ENCODE measurements around the gene ITPRIP.

ITPRIP gene

GRCh38 chr10:104309980-104310978 lies 28.0 kb downstream of the ITPRIP start:
- in situ Hi-C loops (cut with MboI; ENCODE audit: low sequenced_read_pairs): no loop called here

DNA sequence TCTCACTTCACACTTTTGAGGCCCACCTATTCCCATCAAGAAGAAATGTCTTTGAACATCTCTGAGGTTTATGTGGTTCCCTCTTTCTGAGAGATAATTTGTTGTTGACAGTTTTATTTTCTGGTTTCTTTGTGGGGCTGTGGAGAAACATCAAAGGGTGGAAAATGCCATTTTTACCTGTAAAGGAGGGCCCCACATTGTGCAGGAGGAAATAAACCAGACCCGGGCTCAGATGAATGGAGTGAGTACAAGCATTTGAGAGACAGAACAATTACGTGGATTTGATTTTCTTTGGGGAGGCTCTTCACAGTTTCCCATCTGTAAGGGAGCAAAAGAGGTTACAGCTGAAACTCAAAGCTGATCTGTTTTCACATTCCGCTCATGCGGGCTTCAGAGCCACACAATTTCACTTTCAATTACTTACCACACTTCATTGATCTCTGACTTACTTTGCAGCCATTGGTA lies 29.8 kb downstream of the ITPRIP start:
- in situ Hi-C loops (cut with MboI; ENCODE audit: low sequenced_read_pairs): no loop called here

DNA sequence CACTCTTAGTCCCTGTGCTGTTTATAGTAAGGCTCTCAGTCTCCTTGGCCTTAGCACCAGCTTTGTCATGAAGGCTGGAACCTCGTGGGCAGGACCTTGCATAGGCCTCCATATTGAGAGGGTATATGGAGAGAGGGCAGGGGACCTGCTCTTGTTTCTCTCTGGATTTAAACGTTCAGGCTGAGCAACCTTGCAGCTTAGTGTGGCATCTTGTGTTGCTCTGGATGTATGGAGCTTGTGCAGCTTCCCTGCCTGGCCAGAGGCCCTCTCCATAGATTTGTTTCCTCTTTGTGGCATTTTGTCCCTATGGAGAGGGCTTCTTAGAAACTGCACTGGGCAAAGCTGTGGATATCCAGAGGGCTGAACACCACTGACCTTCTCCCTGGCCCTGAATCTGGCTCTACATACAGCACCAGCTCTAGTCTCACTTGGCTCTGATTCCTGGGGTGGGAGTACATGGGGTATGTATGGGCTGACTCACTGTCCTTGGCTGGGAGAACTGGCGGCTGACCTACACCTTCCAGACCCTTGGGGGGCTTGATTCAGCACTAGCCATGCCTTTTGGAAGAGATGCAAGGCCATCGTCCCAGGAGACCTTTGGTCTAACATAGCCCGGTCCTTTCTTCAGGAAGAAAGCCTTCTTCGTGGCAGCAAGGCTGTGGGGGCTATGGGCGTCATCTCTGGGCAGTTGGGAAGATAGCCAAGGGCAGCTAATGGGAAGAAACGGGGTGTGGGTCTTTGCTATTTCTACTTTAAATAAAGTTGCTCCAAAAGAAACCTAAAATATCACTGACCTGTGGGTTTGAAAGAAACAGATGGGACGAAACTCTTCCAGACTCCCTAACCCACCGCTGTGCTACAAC lies 30.5 kb downstream of the ITPRIP start:
- in situ Hi-C loops (cut with MboI; ENCODE audit: low sequenced_read_pairs): no loop called here

GRCh38 chr10:104306897-104307296 lies 31.4 kb downstream of the ITPRIP start:
- in situ Hi-C loops (cut with MboI; ENCODE audit: low sequenced_read_pairs): no loop called here

- in situ Hi-C loops (cut with MboI; ENCODE audit: low sequenced_read_pairs): no loop called here
Measured at GRCh38 chr10:104304927-104305326, 33.3 kb downstream of the ITPRIP start.

- in situ Hi-C loops (cut with MboI; ENCODE audit: low sequenced_read_pairs): no loop called here
Measured at GRCh38 chr10:104304356-104304745, 33.9 kb downstream of the ITPRIP start.

DNA sequence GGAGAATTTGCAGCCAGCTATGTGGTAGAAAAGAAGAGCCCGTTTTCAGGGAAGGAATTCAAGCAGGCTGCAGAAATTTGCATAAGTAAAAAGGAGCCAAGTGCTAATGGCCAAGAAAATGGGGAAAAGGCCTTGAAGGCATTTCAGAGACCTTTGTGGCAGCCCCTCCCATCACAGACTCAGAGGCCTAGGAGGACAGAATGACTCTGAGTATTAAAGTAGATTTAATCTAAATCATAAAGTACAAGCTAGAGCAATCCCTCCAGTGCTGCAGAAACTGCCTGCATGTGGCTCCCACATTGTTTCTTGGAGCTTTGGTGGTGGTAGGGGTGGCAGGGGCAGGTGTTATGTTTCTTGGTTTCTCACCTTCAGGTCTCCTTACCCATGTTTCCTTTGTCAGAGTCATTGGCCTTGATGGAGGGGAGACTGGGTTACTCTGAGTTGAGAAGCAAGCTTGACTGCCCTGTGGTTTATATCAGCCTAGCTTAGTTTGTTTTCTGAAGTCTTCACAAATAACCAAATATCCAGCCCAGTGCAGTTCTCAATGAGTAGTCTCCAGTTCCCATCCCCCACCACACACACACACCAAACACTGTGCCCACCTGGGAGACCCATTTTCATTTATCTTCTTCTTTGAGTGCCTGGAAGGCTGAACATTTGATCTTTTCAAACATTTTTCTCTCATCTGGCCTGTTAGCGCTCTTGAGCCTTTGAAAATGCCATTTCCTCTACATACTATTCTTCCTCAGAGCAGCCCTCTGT lies 34.5 kb downstream of the ITPRIP start:
- in situ Hi-C loops (cut with MboI; ENCODE audit: low sequenced_read_pairs): no loop called here

DNA sequence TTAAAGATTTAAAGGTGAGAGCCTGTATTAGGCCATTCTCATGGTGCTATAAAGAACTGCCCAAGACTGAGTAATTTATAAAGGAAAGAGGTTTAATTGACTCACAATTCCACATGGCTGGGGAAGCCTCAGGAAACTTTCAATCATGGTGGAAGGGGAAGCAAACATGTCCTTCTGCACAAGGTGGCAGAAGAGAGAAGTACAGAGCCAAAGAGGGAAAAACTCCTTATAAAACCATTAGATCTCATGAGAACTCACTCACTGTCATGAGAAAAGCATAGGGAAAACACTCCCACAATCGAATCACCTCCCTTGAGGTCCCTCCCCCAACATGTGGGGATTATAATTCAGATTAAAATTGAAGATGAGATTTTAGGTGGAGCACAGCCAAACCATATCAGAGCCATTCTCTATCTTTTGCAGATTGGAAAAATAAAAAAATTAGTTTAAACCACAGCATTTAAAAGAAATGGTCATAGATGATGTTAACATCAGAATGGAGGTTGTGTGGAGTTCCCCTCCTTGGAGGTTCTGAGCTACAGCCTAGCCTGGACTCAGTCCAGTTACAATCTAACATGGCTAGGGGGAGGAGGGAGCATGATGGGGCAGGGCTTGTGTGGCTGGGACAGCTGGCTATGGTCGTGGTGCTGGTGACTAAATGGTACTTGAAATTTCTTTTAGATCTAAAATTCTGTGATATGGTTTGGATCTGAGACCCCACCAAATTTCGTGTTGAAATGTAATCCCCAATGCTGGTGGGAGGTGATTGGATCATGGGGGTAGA lies 36.2 kb downstream of the ITPRIP start:
- in situ Hi-C loops (cut with MboI; ENCODE audit: low sequenced_read_pairs): no loop called here

- in situ Hi-C loops (cut with MboI; ENCODE audit: low sequenced_read_pairs): no loop called here
Measured at GRCh38 chr10:104300736-104301292, 37.5 kb downstream of the ITPRIP start.

- in situ Hi-C loops (cut with MboI; ENCODE audit: low sequenced_read_pairs): no loop called here
Measured at GRCh38 chr10:104300002-104300735, 38.1 kb downstream of the ITPRIP start.

GRCh38 chr10:104299031-104299904 lies 39.0 kb downstream of the ITPRIP start:
- in situ Hi-C loops (cut with MboI; ENCODE audit: low sequenced_read_pairs): no loop called here

- in situ Hi-C loops (cut with MboI; ENCODE audit: low sequenced_read_pairs): no loop called here
Measured at GRCh38 chr10:104297697-104298660, 40.3 kb downstream of the ITPRIP start.

DNA sequence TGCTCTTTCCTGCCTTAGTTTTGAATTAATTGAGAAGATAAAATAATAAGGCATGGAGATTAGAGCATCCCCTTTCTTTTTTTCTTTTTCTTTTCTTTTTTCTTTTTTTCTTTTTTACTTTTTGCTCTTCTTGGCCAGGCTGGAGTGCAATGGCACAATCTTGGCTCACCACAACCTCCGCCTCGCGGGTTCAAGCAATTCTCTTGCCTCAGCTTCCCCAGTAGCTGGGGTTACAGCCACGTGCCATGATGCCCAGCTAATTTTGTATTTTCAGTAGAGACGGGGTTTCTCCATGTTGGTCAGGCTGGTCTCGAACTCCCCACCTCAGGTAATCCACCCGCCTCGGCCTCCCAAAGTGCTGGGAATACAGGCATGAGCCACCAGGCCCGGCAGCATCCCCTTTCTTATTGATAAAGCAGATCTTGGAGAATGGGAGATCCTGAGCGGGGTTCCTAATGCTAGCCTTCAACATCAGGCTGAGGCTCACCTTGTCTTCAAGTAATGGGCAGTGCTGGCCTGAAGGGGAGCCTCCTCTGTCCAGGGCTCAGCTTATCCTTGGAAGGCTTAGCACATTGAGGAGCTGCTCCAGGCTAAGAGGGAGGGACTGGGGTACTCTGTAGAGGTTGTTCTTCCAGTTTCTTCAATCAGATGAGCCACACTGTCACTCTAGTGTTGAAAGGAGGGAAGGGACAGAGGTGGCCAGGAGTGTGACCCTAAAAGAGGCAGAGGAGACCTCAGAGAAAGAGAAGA lies 41.4 kb downstream of the ITPRIP start:
- in situ Hi-C loops (cut with MboI; ENCODE audit: low sequenced_read_pairs): no loop called here

- in situ Hi-C loops (cut with MboI; ENCODE audit: low sequenced_read_pairs): no loop called here
Measured at GRCh38 chr10:104293781-104294321, 44.4 kb downstream of the ITPRIP start.

DNA sequence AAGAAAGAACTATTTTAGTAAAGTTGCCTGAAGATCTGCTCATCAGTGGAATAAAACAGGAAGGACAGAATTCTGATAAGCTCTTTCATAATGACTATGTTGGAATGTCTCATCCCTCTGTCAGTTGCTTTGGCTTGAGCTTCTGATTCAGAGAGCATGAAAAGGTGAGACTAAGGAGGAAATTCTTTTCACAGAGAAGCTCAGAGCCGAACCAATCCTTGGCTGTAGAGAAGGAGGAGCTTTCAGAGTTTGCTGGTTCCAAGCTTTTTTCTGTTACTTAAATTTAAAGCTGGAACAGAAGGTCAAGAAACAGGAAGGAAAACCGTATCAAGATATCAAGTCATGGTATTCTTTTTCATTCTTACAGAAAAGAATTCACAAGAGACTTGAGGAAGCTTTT lies 45.3 kb downstream of the ITPRIP start:
- in situ Hi-C loops (cut with MboI; ENCODE audit: low sequenced_read_pairs): no loop called here

GRCh38 chr10:104291439-104291951 lies 46.8 kb downstream of the ITPRIP start:
- in situ Hi-C loops (cut with MboI; ENCODE audit: low sequenced_read_pairs): no loop called here

Measured in hTERT RPE-1 (cell line).